SK-N-SH (cell line): Measurements from ENCODE around the gene CCL2. TPM values are rescaled to one million over a fixed set of nuclear protein-coding genes. Genes with fewer than 3 reads are reported as not detected.

ENCODE experiments used
- CTCF ChIA-PET: fragments of 300-600, 350-600 bp; formaldehyde crosslinking; extraction: SDS; loops from one replicate; lab custom pipeline; 2021; lab: Yijun Ruan, JAX
- POLR2A ChIA-PET: fragments of 350-600 bp; sonication (Branson Sonifier 250); formaldehyde crosslinking; extraction: SDS; loops from one replicate; lab custom pipeline; 2020; ENCODE audit warnings: antibody characterized with exemption, inconsistent platforms; lab: Yijun Ruan, JAX
- DNase-seq: peaks from one replicate; pipeline ENCODE4 v3.0.0; 2012
- H2AFZ ChIP-seq: fragments of 200-600 bp; sonication (generic); 2 replicates; pipeline ENCODE4 v1.8.1; 2016; ENCODE audit warnings: antibody characterized with exemption, mild to moderate bottlenecking, low read depth
- H3F3A ChIP-seq: fragments of 200-600 bp; sonication (generic); replicated peaks from 2 replicates; pipeline ENCODE3; 2016; ENCODE audit warnings: antibody characterized with exemption, mild to moderate bottlenecking; ENCODE audit not compliant: insufficient read depth
- H3K27ac ChIP-seq, 2 experiments: fragments of 200-500 bp in 1 of 2; fragments of 200-600 bp in 1 of 2; sonication (Bioruptor generic) in 1 of 2; sonication (generic), shearing (Covaris generic) in 1 of 2; 2 replicates each; pipeline versions ENCODE4 v1.5.1 to v1.6.1; 2014 to 2016; ENCODE audit warnings: low read depth in 2 of 2, inconsistent platforms in 1 of 2, low read length in 1 of 2, mild to moderate bottlenecking in 1 of 2, mixed read lengths in 1 of 2
- H3K27me3 ChIP-seq: fragments of 200-600 bp; sonication (generic), shearing (Covaris generic); 2 replicates; pipeline ENCODE4 v1.6.1; 2016; ENCODE audit warnings: mixed run types; ENCODE audit not compliant: insufficient read depth
- H3K36me3 ChIP-seq, 2 experiments: fragments of 200-500 bp in 1 of 2; fragments of 200-600 bp in 1 of 2; sonication (Bioruptor generic) in 1 of 2; sonication (generic) in 1 of 2; replicated peaks in 1 of 2; 2 replicates each; pipeline versions ENCODE3 to v1.5.1; 2014 to 2016; ENCODE audit warnings: low read length in 1 of 2, mild to moderate bottlenecking in 1 of 2; ENCODE audit not compliant: insufficient read depth in 2 of 2, control insufficient read depth in 1 of 2
- H3K4me1 ChIP-seq, 2 experiments: fragments of 200-500 bp in 1 of 2; fragments of 200-600 bp in 1 of 2; sonication (Bioruptor generic) in 1 of 2; sonication (generic), shearing (Covaris generic) in 1 of 2; 2 replicates each; pipeline versions ENCODE4 v1.5.1 to v1.6.1; 2014 to 2016; ENCODE audit warnings: low read depth in 1 of 2, low read length in 1 of 2, mixed run types in 1 of 2; ENCODE audit not compliant: insufficient read depth in 2 of 2, control insufficient read depth in 1 of 2
- H3K4me2 ChIP-seq: fragments of 200-600 bp; sonication (generic), shearing (Covaris generic); 2 replicates; pipeline ENCODE4 v1.6.1; 2017; ENCODE audit warnings: mixed run types
- H3K4me3 ChIP-seq, 2 experiments: fragments of 200-500 bp in 1 of 2; fragments of 200-600 bp in 1 of 2; sonication (Bioruptor generic) in 1 of 2; sonication (generic), shearing (Covaris generic) in 1 of 2; 2 replicates each; pipeline versions ENCODE4 v1.5.1 to v1.8.1; 2014 to 2016; ENCODE audit warnings: low read depth in 2 of 2, inconsistent platforms in 1 of 2, low read length in 1 of 2, mild to moderate bottlenecking in 1 of 2, mixed read lengths in 1 of 2, moderate library complexity in 1 of 2
- H3K79me2 ChIP-seq: fragments of 200-600 bp; sonication (generic); 2 replicates; pipeline ENCODE4 v1.8.1; 2017; ENCODE audit warnings: mild to moderate bottlenecking; ENCODE audit not compliant: insufficient read depth
- H3K9ac ChIP-seq: fragments of 200-600 bp; sonication (generic); 2 replicates; pipeline ENCODE4 v1.6.1; 2017; ENCODE audit warnings: mixed run types
- H3K9me2 ChIP-seq: fragments of 200-600 bp; sonication (generic); 2 replicates; pipeline ENCODE4 v1.6.1; 2017; ENCODE audit warnings: mixed run types
- H3K9me3 ChIP-seq: fragments of 200-600 bp; sonication (generic); 2 replicates; pipeline ENCODE4 v1.6.1; 2017; ENCODE audit warnings: mixed run types, mild to moderate bottlenecking, moderate library complexity
- H4K20me1 ChIP-seq: fragments of 200-600 bp; sonication (generic); 2 replicates; pipeline ENCODE4 v1.6.1; 2017; ENCODE audit warnings: mild to moderate bottlenecking, mixed run types; ENCODE audit not compliant: insufficient read depth
- EP300 ChIP-seq, 2 experiments: IDR thresholded peaks; 2 replicates each; pipeline versions ENCODE4 v1.4.0 to v1.6.1; 2012; ENCODE audit warnings: borderline replicate concordance in 1 of 2, low read depth in 1 of 2, low read length in 1 of 2
- EZH2phosphoT487 ChIP-seq: fragments of 200-600 bp; sonication (generic); IDR thresholded peaks from 2 replicates; pipeline ENCODE4 v1.6.1; 2017; ENCODE audit warnings: low read depth, mixed run types, mild to moderate bottlenecking, antibody characterized with exemption, moderate library complexity, borderline replicate concordance
- FOSL2 ChIP-seq: IDR thresholded peaks from 2 replicates; pipeline ENCODE4 v1.4.0; 2012; ENCODE audit warnings: low read depth, mild to moderate bottlenecking, moderate library complexity, borderline replicate concordance
- JUND ChIP-seq: IDR thresholded peaks from 2 replicates; pipeline ENCODE4 v1.4.0; 2012
- MEF2A ChIP-seq: IDR thresholded peaks from 2 replicates; pipeline ENCODE4 v1.4.0; 2012; ENCODE audit warnings: low read depth, borderline replicate concordance
- POLR2AphosphoS5 ChIP-seq: IDR thresholded peaks from 2 replicates; pipeline ENCODE4 v1.6.1; 2012; ENCODE audit warnings: low read depth, low read length
- RAD21 ChIP-seq: IDR thresholded peaks from 2 replicates; pipeline ENCODE4 v1.6.1; 2012; ENCODE audit warnings: mild to moderate bottlenecking, low read length
- RCOR1 ChIP-seq: fragments of 150-350 bp; IDR thresholded peaks from 2 replicates; pipeline ENCODE4 v1.6.1; 2017; ENCODE audit warnings: antibody characterized with exemption, low read length
- RXRA ChIP-seq: IDR thresholded peaks from 2 replicates; pipeline ENCODE4 v1.4.0; 2012; ENCODE audit warnings: low read depth, mild to moderate bottlenecking, borderline replicate concordance
- SMC3 ChIP-seq: IDR thresholded peaks from 2 replicates; pipeline ENCODE4 v1.6.1; 2012; ENCODE audit warnings: low read depth, low read length, improper control_type of control experiment
- TCF12 ChIP-seq: IDR thresholded peaks from 2 replicates; pipeline ENCODE4 v1.4.0; 2012
- YY1 ChIP-seq: IDR thresholded peaks from 2 replicates; pipeline ENCODE4 v1.4.0; 2012; ENCODE audit warnings: low read depth, mild to moderate bottlenecking
- WGBS: methylation state at CpG from one replicate; pipeline ENCODE4 v1.1.6; 2017; ENCODE audit warnings: low lambda C conversion rate; 5-methylcytosine and 5-hydroxymethylcytosine counted together
- polyA plus RNA-seq, 3 experiments: library from polyadenylated mRNA; depleted of rRNA; stranded (reverse); fragments of >200 nt; gene quantifications; 2 replicates each; pipeline ENCODE4 v1.2.3, GENCODE V29; 2012
- TF ChIP-seq, protein P1 (sequence below): IDR thresholded peaks from 2 replicates; pipeline ENCODE4; 2012
- TF ChIP-seq, protein P2 (sequence below): IDR thresholded peaks from 2 replicates; pipeline ENCODE4 v1.6.1; 2012; ENCODE audit warnings: mild to moderate bottlenecking, low read depth, low read length, moderate library complexity
- TF ChIP-seq, protein P3 (sequence below): IDR thresholded peaks from 2 replicates; pipeline ENCODE4 v1.4.0; 2012; ENCODE audit warnings: low read depth, borderline replicate concordance

CCL2 gene
- polyA plus RNA-seq, 1 of the 3 experiments (the other 2 are of a cell fraction): 210 TPM

DNA sequence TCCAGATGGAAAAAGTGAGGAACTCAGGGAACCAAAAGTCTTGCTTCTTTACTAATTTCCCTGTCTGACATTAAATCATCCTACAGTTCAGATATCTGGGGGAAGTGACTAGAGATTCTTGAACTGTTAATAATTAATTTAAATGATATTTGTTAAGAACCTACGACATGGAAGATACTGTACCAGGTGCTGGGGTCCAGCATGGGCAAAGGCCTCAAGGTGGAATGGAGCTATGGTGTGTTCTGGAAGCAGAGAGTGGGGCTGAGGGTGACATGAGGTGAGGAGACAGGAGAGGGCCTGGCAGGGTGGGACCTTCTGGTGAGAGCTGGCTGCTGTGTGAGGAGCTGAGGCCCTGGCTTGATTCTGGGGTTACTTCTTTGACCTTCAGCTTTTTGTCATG, 6.0 kb upstream of the CCL2 start:
- peak overlapping the region; percentile 60 for H3K4me2 ChIP-seq
- ChIA-PET POLR2A (no interaction called here), CTCF (interaction anchor here (2.7 to 3.4 kb wide), 2 partner anchors 48 to 112 kb away, joined by 10 to 12 read pairs; no protein-coding TSS in a partner anchor)

More for the DNA sequence above, 6.0 kb upstream of the CCL2 start:
- Histone ChIP-seq H3K27ac (peak overlapping the region; percentile 34 to 98), H3K4me1 (peaks cover 24 to 51% of the 10 kb centered on the region in 2 experiments)
- TF ChIP-seq RXRA (no peak), YY1 (no peak), TCF12 (no peak), EZH2phosphoT487 (no peak), POLR2AphosphoS5 (no peak), JUND (no peak), RCOR1 (no peak), FOSL2 (no peak), EP300 (IDR thresholded peaks at IDR 0.05; ENCODE audit: borderline replicate concordance in 1 of 2, low read depth in 1 of 2, low read length in 1 of 2) (no peak), RAD21 (no peak), SMC3 (no peak), MEF2A (no peak)
- TF ChIP-seq, protein P1, sequence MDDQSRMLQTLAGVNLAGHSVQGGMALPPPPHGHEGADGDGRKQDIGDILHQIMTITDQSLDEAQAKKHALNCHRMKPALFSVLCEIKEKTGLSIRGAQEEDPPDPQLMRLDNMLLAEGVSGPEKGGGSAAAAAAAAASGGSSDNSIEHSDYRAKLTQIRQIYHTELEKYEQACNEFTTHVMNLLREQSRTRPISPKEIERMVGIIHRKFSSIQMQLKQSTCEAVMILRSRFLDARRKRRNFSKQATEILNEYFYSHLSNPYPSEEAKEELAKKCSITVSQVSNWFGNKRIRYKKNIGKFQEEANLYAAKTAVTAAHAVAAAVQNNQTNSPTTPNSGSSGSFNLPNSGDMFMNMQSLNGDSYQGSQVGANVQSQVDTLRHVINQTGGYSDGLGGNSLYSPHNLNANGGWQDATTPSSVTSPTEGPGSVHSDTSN: no peak
- TF ChIP-seq, protein P2, sequence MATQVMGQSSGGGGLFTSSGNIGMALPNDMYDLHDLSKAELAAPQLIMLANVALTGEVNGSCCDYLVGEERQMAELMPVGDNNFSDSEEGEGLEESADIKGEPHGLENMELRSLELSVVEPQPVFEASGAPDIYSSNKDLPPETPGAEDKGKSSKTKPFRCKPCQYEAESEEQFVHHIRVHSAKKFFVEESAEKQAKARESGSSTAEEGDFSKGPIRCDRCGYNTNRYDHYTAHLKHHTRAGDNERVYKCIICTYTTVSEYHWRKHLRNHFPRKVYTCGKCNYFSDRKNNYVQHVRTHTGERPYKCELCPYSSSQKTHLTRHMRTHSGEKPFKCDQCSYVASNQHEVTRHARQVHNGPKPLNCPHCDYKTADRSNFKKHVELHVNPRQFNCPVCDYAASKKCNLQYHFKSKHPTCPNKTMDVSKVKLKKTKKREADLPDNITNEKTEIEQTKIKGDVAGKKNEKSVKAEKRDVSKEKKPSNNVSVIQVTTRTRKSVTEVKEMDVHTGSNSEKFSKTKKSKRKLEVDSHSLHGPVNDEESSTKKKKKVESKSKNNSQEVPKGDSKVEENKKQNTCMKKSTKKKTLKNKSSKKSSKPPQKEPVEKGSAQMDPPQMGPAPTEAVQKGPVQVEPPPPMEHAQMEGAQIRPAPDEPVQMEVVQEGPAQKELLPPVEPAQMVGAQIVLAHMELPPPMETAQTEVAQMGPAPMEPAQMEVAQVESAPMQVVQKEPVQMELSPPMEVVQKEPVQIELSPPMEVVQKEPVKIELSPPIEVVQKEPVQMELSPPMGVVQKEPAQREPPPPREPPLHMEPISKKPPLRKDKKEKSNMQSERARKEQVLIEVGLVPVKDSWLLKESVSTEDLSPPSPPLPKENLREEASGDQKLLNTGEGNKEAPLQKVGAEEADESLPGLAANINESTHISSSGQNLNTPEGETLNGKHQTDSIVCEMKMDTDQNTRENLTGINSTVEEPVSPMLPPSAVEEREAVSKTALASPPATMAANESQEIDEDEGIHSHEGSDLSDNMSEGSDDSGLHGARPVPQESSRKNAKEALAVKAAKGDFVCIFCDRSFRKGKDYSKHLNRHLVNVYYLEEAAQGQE: no peak
- TF ChIP-seq, protein P3, sequence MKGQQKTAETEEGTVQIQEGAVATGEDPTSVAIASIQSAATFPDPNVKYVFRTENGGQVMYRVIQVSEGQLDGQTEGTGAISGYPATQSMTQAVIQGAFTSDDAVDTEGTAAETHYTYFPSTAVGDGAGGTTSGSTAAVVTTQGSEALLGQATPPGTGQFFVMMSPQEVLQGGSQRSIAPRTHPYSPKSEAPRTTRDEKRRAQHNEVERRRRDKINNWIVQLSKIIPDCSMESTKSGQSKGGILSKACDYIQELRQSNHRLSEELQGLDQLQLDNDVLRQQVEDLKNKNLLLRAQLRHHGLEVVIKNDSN: no peak
- TF ChIP-seq, all 33 proteins: peak for 0
- no peak for DNase-seq
- Histone ChIP-seq H3K9me3 (no peaks in the 10 kb centered on the region), H3K27me3 (no peaks in the 10 kb centered on the region), H3F3A (peaks cover 41% of the 10 kb centered on the region), H3K36me3 (no peaks in the 10 kb centered on the region), H4K20me1 (no peaks in the 10 kb centered on the region), H3K79me2 (no peaks in the 10 kb centered on the region), H3K9me2 (no peaks in the 10 kb centered on the region), H2AFZ (no peak overlapping the region), H3K9ac (peak overlapping the region; percentile 70), H3K4me3 (no peak overlapping the region)
- 44% methylated on average over 1 of the region's 1 CpG for WGBS
